Hematopoietic multipotent progenitor cell treated with erythropoietin and hydrocortisone succinate and interleukin-3 and kit ligand, for 8 days (in vitro differentiated cells): ENCODE results near the gene MTTP.

Experiments
- DNase-seq: peaks from one replicate; pipeline ENCODE4 v3.0.0-alpha.2; 2015

The MTTP gene

GRCh38 chr4:99642725-99643489 lies 68.3 kb downstream of the MTTP start:
- DNase-seq: no peak

- no peak for DNase-seq
These were observed 69.8 kb downstream of the MTTP start for GRCh38 chr4:99644453-99644852.

- DNase-seq: no peak
These were observed 70.4 kb downstream of the MTTP start for GRCh38 chr4:99645036-99645435.

GRCh38 chr4:99645638-99646037 lies 71.0 kb downstream of the MTTP start:
- no peak for DNase-seq

GRCh38 chr4:99647071-99647470 lies 72.4 kb downstream of the MTTP start:
- DNase-seq: no peak

GRCh38 chr4:99648321-99648720 lies 73.7 kb downstream of the MTTP start:
- no peak for DNase-seq

- DNase-seq: no peak
These were observed 74.6 kb downstream of the MTTP start for GRCh38 chr4:99649208-99649607.

GRCh38 chr4:99649778-99650177 lies 75.2 kb downstream of the MTTP start:
- DNase-seq: no peak

- DNase-seq: no peak
These were observed 76.6 kb downstream of the MTTP start for GRCh38 chr4:99651016-99651769.

- DNase-seq: no peak
These were observed 77.3 kb downstream of the MTTP start for GRCh38 chr4:99651811-99652485.

- no peak for DNase-seq
These were observed 78.2 kb downstream of the MTTP start for GRCh38 chr4:99652596-99653436.

GRCh38 chr4:99653916-99654315 lies 79.3 kb downstream of the MTTP start:
- DNase-seq: no peak

GRCh38 chr4:99654361-99654761 lies 79.7 kb downstream of the MTTP start:
- no peak for DNase-seq

GRCh38 chr4:99655308-99656081 lies 80.9 kb downstream of the MTTP start:
- no peak for DNase-seq

- DNase-seq: no peak
These were observed 83.2 kb downstream of the MTTP start, which contains the start of gene C4orf54 for GRCh38 chr4:99657798-99658197. Gene C4orf54 (minus strand): TSS chr4:99657828. CDS start chr4:99654648, 3,180 bp downstream.

- DNase-seq: no peak
These were observed 84.0 kb downstream of the MTTP start for GRCh38 chr4:99658666-99659065.

- no peak for DNase-seq
These were observed 87.3 kb downstream of the MTTP start for GRCh38 chr4:99661907-99662306.

- no peak for DNase-seq
These were observed 90.1 kb downstream of the MTTP start for GRCh38 chr4:99664716-99665115.

- DNase-seq: no peak
These were observed 91.4 kb downstream of the MTTP start for GRCh38 chr4:99665983-99666382.

- no peak for DNase-seq
These were observed 93.8 kb downstream of the MTTP start for GRCh38 chr4:99668472-99668871.

GRCh38 chr4:99669084-99669483 lies 94.5 kb downstream of the MTTP start:
- no peak for DNase-seq
